Transverse colon (tissue), 4 donors: Measurements from ENCODE around the gene LIN52.

Experiments used
- CTCF ChIP-seq, 5 experiments: fragments of 200-600 bp in 3 of 5; fragments of 450-650 bp in 2 of 5; sonication (generic) in 3 of 5; IDR thresholded peaks; 1 replicate in 2 of 5; 2 replicates in 3 of 5; pipeline ENCODE4 v1.5.1; 2016 to 2017; ENCODE audit warnings: antibody characterized with exemption in 5 of 5, inconsistent platforms in 3 of 5, mild to moderate bottlenecking in 2 of 5, moderate library complexity in 1 of 5
- POLR2AphosphoS5 ChIP-seq, 3 donors: sonication (generic); formaldehyde crosslinking; IDR thresholded peaks; one replicate each; pipeline ENCODE4 v1.6.1; 2016; ENCODE audit warnings: antibody characterized with exemption in 3 of 3

- TF ChIP-seq CTCF (IDR thresholded peaks at IDR 0.05) (no peak), POLR2AphosphoS5 (IDR thresholded peaks at IDR 0.05) (no peak)
Observed at GRCh38 chr14:74207943-74208342, 123.2 kb downstream of the LIN52 start.
